Measurements from ENCODE around the gene PLXNA4.
A peak's percentile ranks its signal among the peaks of the same experiment; 100 is the strongest.

The PLXNA4 gene

GRCh38 chr7:132490474-132490873, 85.8 kb downstream of the PLXNA4 start:
- Histone ChIP-seq H3K36me3 (ENCODE audit: control insufficient read depth in 2 of 2, insufficient read depth in 1 of 2, low read length in 2 of 2) (no peaks in the 10 kb centered on the region), H3K9me3 (ENCODE audit: control insufficient read depth, insufficient read depth, low read depth, low read length) (no peaks in the 10 kb centered on the region), H3K4me3 (ENCODE audit: low read depth, low read length) (no peak overlapping the region), H3K27ac (ENCODE audit: extremely low read depth, low read depth, low read length) (no peak overlapping the region), H3K4me1 (ENCODE audit: control insufficient read depth, insufficient read depth, low read length) (peaks cover 15% of the 10 kb centered on the region)
- TF ChIP-seq ZNF623 (tag by site-specific recombination; IDR thresholded peaks at IDR 0.05) = no peak
- TF ChIP-seq ZNF571 (tag by site-specific recombination; IDR thresholded peaks at IDR 0.05) = no peak
- POLR2A ChIA-PET = interaction anchor here (0.5 to 0.7 kb wide), 2 partner anchors 638 to 1530 kb away, joined by 3 to 6 read pairs; no protein-coding TSS in a partner anchor
- CTCF ChIA-PET = interaction anchor here (0.5 to 0.6 kb wide), 2 partner anchors 18 to 235 kb away, joined by 3 read pairs; no protein-coding TSS in a partner anchor

- H3K9me3 ChIP-seq (ENCODE audit: control insufficient read depth, insufficient read depth, low read depth, low read length) = no peaks in the 10 kb centered on the region
- no peak overlapping the region for H3K4me3 ChIP-seq (ENCODE audit: low read depth, low read length)
- ChIA-PET CTCF (interaction anchor here (0.5 kb wide), 1 partner anchor 19 kb away, joined by 3 read pairs; no protein-coding TSS in a partner anchor), POLR2A (interaction anchor here (0.5 to 0.6 kb wide), 2 partner anchors 638 to 719 kb away, joined by 3 to 4 read pairs; no protein-coding TSS in a partner anchor)
- H3K36me3 ChIP-seq (ENCODE audit: control insufficient read depth in 2 of 2, insufficient read depth in 1 of 2, low read length in 2 of 2) = no peaks in the 10 kb centered on the region
- peaks cover 19% of the 10 kb centered on the region for H3K4me1 ChIP-seq (ENCODE audit: control insufficient read depth, insufficient read depth, low read length)
- H3K27ac ChIP-seq (ENCODE audit: extremely low read depth, low read depth, low read length) = no peak overlapping the region
- TF ChIP-seq ZNF792 (tag by site-specific recombination; IDR thresholded peaks at IDR 0.05) (no peak), ELK4 (IDR thresholded peaks at IDR 0.05; ENCODE audit: borderline replicate concordance, low read depth, low read length) (no peak), ZNF701 (tag by site-specific recombination; IDR thresholded peaks at IDR 0.05) (no peak), ZSCAN23 (tag by site-specific recombination; IDR thresholded peaks at IDR 0.05) (no peak), ZNF513 (tag by site-specific recombination; IDR thresholded peaks at IDR 0.05) (peak; percentile 39; the same call in 1 of the 2 replicates), FEZF1 (tag by site-specific recombination; IDR thresholded peaks at IDR 0.05) (peak; percentile 62), ZNF16 (tag by site-specific recombination; IDR thresholded peaks at IDR 0.05; ENCODE audit: low read depth) (no peak), ZNF664 (tag by site-specific recombination; IDR thresholded peaks at IDR 0.05) (no peak), ZSCAN16 (tag by site-specific recombination; IDR thresholded peaks at IDR 0.05) (no peak), TRIM28 (IDR thresholded peaks at IDR 0.05; ENCODE audit: borderline replicate concordance, low read length) (no peak), ZNF623 (tag by site-specific recombination; IDR thresholded peaks at IDR 0.05) (no peak), KLF17 (tag by site-specific recombination; IDR thresholded peaks at IDR 0.05) (no peak)
Observed at GRCh38 chr7:132489776-132490237, 86.5 kb downstream of the PLXNA4 start.

- CTCF ChIA-PET = no interaction called here
- Histone ChIP-seq H3K9me3 (ENCODE audit: control insufficient read depth, insufficient read depth, low read depth, low read length) (no peaks in the 10 kb centered on the region), H3K36me3 (ENCODE audit: control insufficient read depth in 2 of 2, insufficient read depth in 1 of 2, low read length in 2 of 2) (no peaks in the 10 kb centered on the region), H3K4me3 (ENCODE audit: low read depth, low read length) (no peak overlapping the region), H3K4me1 (ENCODE audit: control insufficient read depth, insufficient read depth, low read length) (peaks cover 23% of the 10 kb centered on the region), H3K27ac (ENCODE audit: extremely low read depth, low read depth, low read length) (no peak overlapping the region)
- POLR2A ChIA-PET = no interaction called here
- TF ChIP-seq ZFHX2 (tag by site-specific recombination; conservative IDR thresholded peaks at IDR 0.05) (0 out of 2 replicates have a peak, but pooled peaks have one; percentile 11), ZBTB8A (tag by site-specific recombination; IDR thresholded peaks at IDR 0.05) (peak; percentile 46; the same call in 1 of the 2 replicates), ZNF501 (tag by site-specific recombination; IDR thresholded peaks at IDR 0.05) (no peak), PRDM10 (tag by site-specific recombination; IDR thresholded peaks at IDR 0.05) (peak; percentile 59), ZSCAN23 (tag by site-specific recombination; IDR thresholded peaks at IDR 0.05) (no peak), TCF7L2 (IDR thresholded peaks at IDR 0.05; ENCODE audit: borderline replicate concordance, low read depth, low read length) (no peak), ZNF692 (tag by site-specific recombination; IDR thresholded peaks at IDR 0.05) (0 out of 2 replicates have a peak, but pooled peaks have one; percentile 29), KLF17 (tag by site-specific recombination; IDR thresholded peaks at IDR 0.05) (no peak)
Observed at GRCh38 chr7:132488634-132489302, 87.5 kb downstream of the PLXNA4 start.

Data from HEK293 (cell line).